Measurements from ENCODE around the gene CDC45.

CDC45 gene

GRCh38 chr22:19498154-19498865 lies 18.6 kb downstream of the CDC45 start:
- no peak for DNase-seq

DNA sequence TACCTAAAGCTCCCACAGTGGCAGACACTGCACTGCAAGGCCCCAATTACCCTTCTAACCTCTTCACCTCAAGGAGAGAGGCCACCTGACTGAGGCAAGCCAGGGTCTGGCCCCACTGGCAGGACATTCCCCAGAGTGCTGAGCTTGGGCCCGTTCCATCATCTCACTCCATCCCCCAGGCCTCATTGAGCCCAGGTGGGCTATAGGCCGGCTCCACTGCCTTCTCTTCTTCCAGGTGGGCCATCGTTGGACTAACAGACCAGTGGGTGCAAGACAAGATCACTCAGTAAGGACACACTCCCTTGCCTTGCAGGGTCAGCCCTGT lies 19.1 kb downstream of the CDC45 start:
- no peak for DNase-seq

DNA sequence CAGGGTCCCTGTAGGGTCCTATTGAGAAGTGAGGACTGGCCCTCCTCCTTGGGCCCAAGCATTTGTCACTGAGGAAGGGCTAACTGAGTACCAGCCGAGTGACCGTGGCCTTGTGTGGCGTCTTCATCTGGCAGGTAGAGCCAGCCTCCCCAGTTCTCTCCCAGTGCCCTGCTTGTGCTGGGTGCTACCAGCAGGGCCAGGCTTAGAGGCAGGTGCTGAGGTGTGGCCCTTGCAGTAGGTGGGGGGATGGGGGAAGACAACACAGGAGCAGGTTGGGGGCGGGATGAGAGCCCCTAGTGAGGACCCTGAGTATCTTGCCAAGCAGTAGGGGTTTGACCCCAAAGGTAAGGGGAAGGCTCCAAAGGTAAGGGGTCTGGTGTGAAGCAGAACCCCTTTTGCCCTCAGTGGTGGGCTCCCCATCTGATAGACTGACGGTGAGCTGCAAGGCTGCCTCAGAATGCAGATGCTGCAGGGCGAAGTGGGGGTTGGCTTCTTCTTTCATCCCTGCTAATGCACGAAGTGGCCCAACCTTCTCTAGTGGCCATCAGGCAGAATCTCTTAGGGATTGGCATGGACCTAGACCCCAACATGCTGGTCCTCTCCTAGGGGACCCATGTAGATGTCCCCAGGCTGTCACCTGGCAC lies 19.6 kb downstream of the CDC45 start:
- DNase-seq: no peak

- DNase-seq: no peak
Observed at GRCh38 chr22:19499880-19500242, 20.1 kb downstream of the CDC45 start.

DNA sequence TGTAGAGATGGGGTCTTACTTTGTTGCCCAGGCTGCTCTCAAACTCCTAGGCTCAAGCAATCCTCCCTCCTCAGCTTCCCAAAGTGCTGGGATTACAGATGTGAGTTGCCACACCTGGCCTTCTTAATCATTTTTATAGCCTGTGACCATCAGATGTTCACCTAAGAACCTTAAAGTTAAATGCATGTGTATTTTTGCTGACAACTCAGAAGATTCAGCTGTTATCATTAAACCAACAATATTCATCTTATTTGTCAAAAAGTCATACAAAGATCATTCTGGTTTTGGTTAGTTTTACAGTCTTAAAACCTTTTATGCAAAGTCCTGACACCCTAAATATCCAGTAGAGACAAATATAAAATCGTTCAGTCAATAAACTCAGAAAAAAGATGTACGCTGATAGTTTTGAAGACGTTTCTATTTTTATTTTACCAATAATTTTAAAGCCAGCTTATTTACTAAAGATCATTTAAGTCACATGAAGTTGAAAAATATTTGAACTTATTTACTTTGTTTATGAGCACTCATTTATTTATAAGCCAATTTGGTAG lies 22.3 kb downstream of the CDC45 start:
- DNase-seq: no peak

GRCh38 chr22:19503367-19503766 lies 23.6 kb downstream of the CDC45 start:
- no peak for DNase-seq

- no peak for DNase-seq
Observed at GRCh38 chr22:19503869-19504268, 24.1 kb downstream of the CDC45 start.

DNA sequence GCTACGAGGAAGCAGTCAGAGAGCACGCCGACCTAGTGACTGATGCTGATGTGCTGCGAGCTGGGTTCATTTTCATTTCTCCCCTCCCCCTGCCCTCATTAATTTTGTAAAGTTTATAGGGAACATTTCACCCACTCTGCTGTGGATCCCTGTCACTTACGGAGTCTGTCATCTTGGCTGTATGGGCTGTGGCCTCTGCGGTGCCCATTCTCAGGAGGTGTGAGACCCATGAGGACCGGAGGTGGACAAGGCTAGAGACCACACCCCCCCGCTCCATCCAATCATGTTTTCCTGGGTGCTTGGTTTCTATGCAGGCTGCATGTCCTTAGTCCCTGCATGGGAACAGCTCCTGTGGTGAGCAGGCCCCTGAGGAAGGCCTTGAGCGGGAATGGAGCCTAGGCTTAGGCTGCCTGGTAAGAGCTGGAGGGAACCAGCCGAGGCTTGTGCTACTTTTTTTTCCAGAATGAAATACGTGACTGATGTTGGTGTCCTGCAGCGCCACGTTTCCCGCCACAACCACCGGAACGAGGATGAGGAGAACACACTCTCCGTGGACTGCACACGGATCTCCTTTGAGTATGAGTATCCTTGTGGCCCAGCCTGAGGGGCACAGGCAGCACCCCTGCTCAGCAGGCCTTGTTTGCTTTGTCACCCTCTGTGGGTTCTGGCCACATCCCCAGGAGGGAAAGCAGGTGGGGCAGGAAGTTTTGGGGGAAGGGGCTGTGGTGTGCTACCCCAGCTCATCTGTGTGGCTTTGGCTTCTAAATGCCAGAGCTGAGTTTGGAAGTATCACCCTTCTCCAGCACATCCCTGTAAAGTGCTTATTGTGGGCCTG lies 25.4 kb downstream of the CDC45 start:
- DNase-seq: no peak

DNA sequence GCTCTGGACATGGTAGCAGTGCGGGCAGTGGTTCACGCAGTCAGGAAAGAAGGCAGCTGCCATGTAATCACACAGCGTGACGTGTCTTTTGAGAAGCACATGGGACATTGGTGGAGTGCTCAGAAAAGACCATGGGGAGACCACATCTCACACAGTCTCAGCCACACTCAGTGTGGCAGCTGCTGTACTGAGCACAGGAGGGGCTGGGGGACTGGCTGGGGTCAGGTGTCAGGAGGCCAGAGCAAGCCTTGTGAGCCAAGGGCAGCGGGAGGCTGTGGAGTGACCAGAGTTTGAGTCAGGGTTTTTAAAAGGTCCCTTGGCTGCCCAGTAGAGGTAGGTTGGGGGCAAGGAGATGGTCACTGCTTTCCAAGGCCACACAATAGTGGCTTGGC lies 26.0 kb downstream of the CDC45 start:
- no peak for DNase-seq

DNA sequence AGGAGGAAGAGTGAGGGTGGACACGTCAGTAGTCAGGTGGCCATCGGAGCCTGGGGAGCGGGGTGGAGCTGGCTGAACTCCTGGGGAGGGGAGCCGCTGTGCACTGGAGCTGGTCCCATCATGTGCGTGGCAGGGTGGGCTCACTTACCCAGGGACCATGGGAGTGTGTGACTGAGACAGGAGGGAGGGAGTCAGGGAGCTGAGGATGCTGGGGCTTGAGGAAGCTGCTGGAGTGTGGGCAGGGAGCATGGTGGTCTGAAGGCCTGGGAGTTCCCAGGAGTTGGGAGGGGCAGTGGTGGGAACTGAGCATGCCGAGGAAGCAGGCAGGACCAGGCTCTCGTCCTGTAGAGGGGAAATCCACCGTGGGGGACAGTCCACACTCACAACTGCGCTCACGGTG lies 26.5 kb downstream of the CDC45 start:
- DNase-seq: no peak

- no peak for DNase-seq
Observed at GRCh38 chr22:19507534-19507861, 27.8 kb downstream of the CDC45 start.

DNA sequence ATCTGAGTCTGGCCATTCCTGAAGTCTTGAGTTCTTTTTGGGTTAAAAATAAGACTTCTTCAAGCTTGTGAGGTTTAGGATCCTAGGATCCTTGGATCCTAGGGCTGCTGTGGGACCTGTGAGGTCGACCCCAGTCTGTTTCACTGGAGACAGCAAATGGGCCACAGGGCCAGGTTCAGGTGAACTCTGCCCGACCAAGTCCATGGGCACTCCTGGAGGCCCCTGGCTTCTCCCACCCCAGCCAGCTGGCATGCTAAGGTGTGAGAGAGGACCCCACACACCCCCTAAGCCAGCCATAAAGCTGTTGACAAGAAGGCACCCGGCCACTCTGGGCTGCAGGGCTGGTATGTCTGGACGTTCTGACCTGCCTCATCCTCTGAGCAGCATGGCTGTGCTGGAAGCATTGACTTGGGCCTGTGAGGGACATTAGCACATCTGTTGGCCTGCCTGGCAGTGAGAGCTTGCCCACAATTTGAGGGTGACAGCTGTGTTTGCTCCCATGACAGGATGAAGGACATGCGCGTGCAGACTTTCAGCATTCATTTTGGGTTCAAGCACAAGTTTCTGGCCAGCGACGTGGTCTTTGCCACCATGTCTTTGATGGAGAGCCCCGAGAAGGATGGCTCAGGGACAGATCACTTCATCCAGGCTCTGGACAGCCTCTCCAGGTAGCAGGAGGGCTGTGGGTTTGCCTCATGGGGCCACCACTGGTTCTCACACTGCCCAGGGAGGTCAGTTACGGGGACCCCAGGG lies 28.5 kb downstream of the CDC45 start:
- DNase-seq: no peak

- DNase-seq: no peak
Observed at GRCh38 chr22:19509191-19509590, 29.5 kb downstream of the CDC45 start.

- no peak for DNase-seq
Observed at GRCh38 chr22:19509923-19510322, 30.2 kb downstream of the CDC45 start.

GRCh38 chr22:19510919-19511341 lies 31.2 kb downstream of the CDC45 start:
- DNase-seq: no peak

GRCh38 chr22:19513823-19514222 lies 34.1 kb downstream of the CDC45 start:
- DNase-seq: no peak

- DNase-seq: no peak
Observed at GRCh38 chr22:19514831-19515565, 35.3 kb downstream of the CDC45 start.

DNA sequence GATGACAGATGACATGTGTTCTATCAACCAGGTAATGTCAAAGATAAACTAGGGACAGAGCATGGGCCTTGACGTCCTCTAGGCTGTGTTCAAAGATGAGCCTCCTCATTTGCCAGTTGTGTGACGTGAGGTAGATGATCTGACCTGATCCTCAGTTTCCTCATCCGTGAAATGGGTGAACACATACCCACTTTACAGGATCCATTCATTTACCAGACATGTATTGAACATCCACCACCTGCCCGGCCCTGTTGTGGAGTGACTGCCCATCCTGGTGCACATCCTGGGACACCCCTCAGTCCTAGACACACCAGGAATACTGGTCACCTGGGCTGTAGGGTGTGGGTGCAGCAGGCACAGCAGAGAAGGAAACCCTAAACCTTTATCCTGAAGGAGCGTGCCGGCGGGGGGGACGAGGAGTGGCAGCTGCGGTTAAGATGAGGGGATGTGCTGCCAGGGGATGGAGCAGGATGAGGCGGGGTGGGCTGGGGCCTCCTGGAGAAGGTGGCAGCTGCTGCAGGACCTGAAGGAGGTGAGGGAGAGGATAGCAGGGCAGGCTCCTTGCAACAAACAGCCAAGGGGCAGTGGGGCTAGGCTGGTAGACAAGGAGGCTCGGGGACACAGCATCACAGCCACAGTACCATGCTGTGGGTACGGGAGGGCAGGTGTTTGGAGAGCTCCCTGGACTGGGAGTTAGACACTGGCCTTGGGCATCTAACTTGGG lies 36.1 kb downstream of the CDC45 start:
- no peak for DNase-seq

GRCh38 chr22:19516378-19517170 lies 36.9 kb downstream of the CDC45 start:
- no peak for DNase-seq

GRCh38 chr22:19517171-19517500 lies 37.4 kb downstream of the CDC45 start:
- DNase-seq: no peak
